Thoracic aorta (tissue), 2 donors: Measurements from ENCODE around the gene SAMM50. TPM values are rescaled to one million over a fixed set of nuclear protein-coding genes. Genes with fewer than 3 reads are reported as not detected.

ENCODE experiments used
- ATAC-seq: fragments of 150-250 bp; one replicate; pipeline ENCODE4 v1.8.0; 2017; ENCODE audit warnings: low read depth; ENCODE audit not compliant: insufficient number of reproducible peaks, low FRiP score
- DNase-seq: peaks from one replicate; pipeline ENCODE4 v3.0.0-alpha.2; 2020; ENCODE audit warnings: low spot score
- H3K27ac ChIP-seq, 2 donors: fragments of 200-600 bp; sonication (generic); 1 replicate in 1 of 2; 2 replicates in 1 of 2; pipeline ENCODE4 v1.5.1; 2016; ENCODE audit warnings: mild to moderate bottlenecking in 2 of 2, moderate library complexity in 2 of 2
- H3K27me3 ChIP-seq: fragments of 200-600 bp; sonication (generic); replicated peaks from 2 replicates; pipeline ENCODE4 v1.6.0; 2016; ENCODE audit warnings: mild to moderate bottlenecking; ENCODE audit not compliant: insufficient read depth
- H3K36me3 ChIP-seq: fragments of 200-600 bp; sonication (generic); one replicate; pipeline ENCODE4 v1.5.1; 2016
- H3K4me1 ChIP-seq, 2 donors: fragments of 200-600 bp; sonication (generic); 1 replicate in 1 of 2; 2 replicates in 1 of 2; pipeline versions ENCODE4 v1.5.1 to v1.6.0; 2016; ENCODE audit warnings: low read depth in 2 of 2, mild to moderate bottlenecking in 1 of 2; ENCODE audit not compliant: control insufficient read depth in 1 of 2
- H3K4me3 ChIP-seq: fragments of 200-600 bp; sonication (generic); 2 replicates; pipeline ENCODE4 v1.5.1; 2016; ENCODE audit warnings: mild to moderate bottlenecking
- H3K9me3 ChIP-seq: fragments of 200-600 bp; sonication (generic); 2 replicates; pipeline ENCODE4 v1.5.1; 2016
- CTCF ChIP-seq: fragments of 200-600 bp; sonication (generic); IDR thresholded peaks from one replicate; pipeline ENCODE4 v1.5.1; 2019; ENCODE audit warnings: antibody characterized with exemption
- total RNA-seq, 2 donors: library from RNA; depleted of rRNA; stranded (reverse); fragments of >200 nt; gene quantifications; one replicate each; pipeline versions ENCODE4 v1.1.0 to v1.2.3, GENCODE V29; 2016

The SAMM50 gene
- total RNA-seq, 2 donors from 2014 or later = 22.6 to 28.1 TPM

GRCh38 chr22:43923631-43924464 is 31.4 kb upstream of the SAMM50 start, which contains the start of gene PNPLA3:
PNPLA3 (plus strand) TSS chr22:43923805; CDS start chr22:43923912, 107 bp downstream.
- no peak for TF ChIP-seq CTCF
- Histone ChIP-seq H3K27me3 (peaks cover 5% of the 10 kb centered on the region), H3K4me1 (peaks cover 0 to 6% of the 10 kb centered on the region in 2 donors), H3K9me3 (no peaks in the 10 kb centered on the region), H3K36me3 (no peaks in the 10 kb centered on the region), H3K4me3 (peak within 1 kb of the TSS; percentile 74), H3K27ac (no peak within 1 kb of the TSS)
- DNase-seq = peak; percentile 42
- no peak for ATAC-seq

DNA sequence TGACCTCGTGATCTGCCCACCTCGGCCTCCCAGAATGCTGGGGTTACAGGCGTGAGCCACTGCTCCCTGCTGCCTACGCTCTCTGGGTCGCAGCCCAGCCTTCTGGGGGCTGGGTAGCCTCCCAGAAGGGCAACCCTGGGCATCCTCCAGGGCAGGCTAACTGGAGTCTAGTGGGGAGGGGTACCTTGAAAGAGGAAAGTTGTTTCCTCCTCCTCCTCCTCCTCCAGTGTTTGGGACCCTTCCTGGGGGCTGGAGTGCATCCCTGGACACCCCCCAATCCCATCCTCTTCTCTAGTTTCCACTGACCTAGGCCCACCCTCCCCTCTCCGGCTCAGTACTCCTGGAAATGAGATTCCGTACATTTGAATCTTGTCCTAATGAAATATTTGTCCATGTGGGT is 30.4 kb upstream of the SAMM50 start:
- peaks cover 5% of the 10 kb centered on the region for H3K27me3 ChIP-seq
- no peaks in the 10 kb centered on the region for H3K36me3 ChIP-seq
- DNase-seq = no peak
- H3K27ac ChIP-seq = no peak overlapping the region
- no peak overlapping the region for H3K4me3 ChIP-seq
- no peaks in the 10 kb centered on the region for H3K9me3 ChIP-seq
- TF ChIP-seq CTCF = no peak
- H3K4me1 ChIP-seq = peaks cover 0 to 6% of the 10 kb centered on the region in 2 donors
- no peak for ATAC-seq

GRCh38 chr22:43925433-43926348 is 29.6 kb upstream of the SAMM50 start:
- H3K27ac ChIP-seq = no peak overlapping the region
- H3K9me3 ChIP-seq = no peaks in the 10 kb centered on the region
- no peak overlapping the region for H3K4me3 ChIP-seq
- peaks cover 0 to 6% of the 10 kb centered on the region in 2 donors for H3K4me1 ChIP-seq
- TF ChIP-seq CTCF = no peak
- ATAC-seq = no peak
- H3K27me3 ChIP-seq = peaks cover 5% of the 10 kb centered on the region
- H3K36me3 ChIP-seq = no peaks in the 10 kb centered on the region
- DNase-seq = no peak

DNA sequence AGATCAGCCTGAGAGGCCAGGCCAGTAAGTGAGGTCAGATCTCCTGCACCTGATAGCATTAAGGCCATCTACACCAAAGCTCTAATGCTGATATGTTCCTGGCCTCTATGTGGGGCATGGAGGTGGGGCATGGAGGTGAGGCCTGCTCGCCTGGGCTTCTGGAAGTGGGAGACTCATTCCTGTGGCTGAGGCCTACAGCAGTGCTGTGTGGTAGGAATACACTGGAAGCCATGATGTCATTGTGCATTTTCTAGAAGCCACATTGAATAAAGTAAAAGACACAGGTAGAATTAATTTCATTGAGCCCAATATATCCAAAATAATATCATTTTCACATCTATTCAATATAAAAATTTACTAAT is 28.9 kb upstream of the SAMM50 start:
- H3K36me3 ChIP-seq = no peaks in the 10 kb centered on the region
- DNase-seq (no peak), ATAC-seq (no peak)
- H3K9me3 ChIP-seq = no peaks in the 10 kb centered on the region
- no peak for TF ChIP-seq CTCF
- peaks cover 5% of the 10 kb centered on the region for H3K27me3 ChIP-seq
- H3K4me3 ChIP-seq = no peak overlapping the region
- H3K4me1 ChIP-seq = peaks cover 0 to 6% of the 10 kb centered on the region in 2 donors
- H3K27ac ChIP-seq = no peak overlapping the region

GRCh38 chr22:43928468-43928867 is 26.8 kb upstream of the SAMM50 start:
- no peak for DNase-seq
- H3K27me3 ChIP-seq = peaks cover 5% of the 10 kb centered on the region
- no peak for ATAC-seq
- no peak for TF ChIP-seq CTCF
- H3K4me3 ChIP-seq = no peak overlapping the region
- peaks cover 0 to 6% of the 10 kb centered on the region in 2 donors for H3K4me1 ChIP-seq
- H3K9me3 ChIP-seq = no peaks in the 10 kb centered on the region
- no peak overlapping the region for H3K27ac ChIP-seq
- H3K36me3 ChIP-seq = no peaks in the 10 kb centered on the region
